Gastrocnemius medialis (tissue), 4 donors: Measurements from ENCODE around the gene HIRA. TPM values are rescaled to one million over a fixed set of nuclear protein-coding genes. Genes with fewer than 3 reads are reported as not detected.
"Not testable (repeated sequence)": the region's sequence is repeated elsewhere in the genome, so short reads cannot be mapped to it uniquely, and the experiment has no call there.

ENCODE experiments used
- ATAC-seq, 2 donors: fragments of 150-250 bp; one replicate each; pipeline ENCODE4 v1.9.1; 2016
- DNase-seq, 2 donors: peaks; one replicate each; pipeline ENCODE4 v3.0.0-alpha.2; 2019
- H3K27ac ChIP-seq, 4 donors: fragments of 200-600 bp; sonication (generic); 1 replicate in 1 of 4; 2 replicates in 3 of 4; pipeline ENCODE4 v1.5.1; 2016 to 2018; ENCODE audit warnings: mild to moderate bottlenecking in 2 of 4, moderate library complexity in 1 of 4
- H3K27me3 ChIP-seq, 3 donors: fragments of 200-600 bp; sonication (generic) in 2 of 3; 1 replicate in 1 of 3; 2 replicates in 2 of 3; pipeline versions ENCODE4 v1.5.1 to v1.6.0; 2016 to 2019; ENCODE audit warnings: mild to moderate bottlenecking in 1 of 3, moderate library complexity in 1 of 3
- H3K36me3 ChIP-seq, 2 donors: fragments of 200-600 bp; sonication (generic) in 1 of 2; one replicate each; pipeline ENCODE4 v1.5.1; 2017 to 2018
- H3K4me1 ChIP-seq, 2 donors: fragments of 200-600 bp; sonication (generic) in 1 of 2; one replicate each; pipeline ENCODE4 v1.5.1; 2016 to 2017; ENCODE audit warnings: mild to moderate bottlenecking in 2 of 2
- H3K4me3 ChIP-seq, 4 donors: fragments of 200-600 bp; sonication (generic) in 3 of 4; 1 replicate in 1 of 4; 2 replicates in 3 of 4; pipeline ENCODE4 v1.5.1; 2016 to 2019; ENCODE audit warnings: mild to moderate bottlenecking in 2 of 4
- H3K9me3 ChIP-seq, 3 donors: fragments of 200-600 bp; sonication (generic) in 2 of 3; 1 replicate in 1 of 3; 2 replicates in 2 of 3; pipeline ENCODE4 v1.5.1; 2016 to 2019
- POLR2A ChIP-seq, 2 donors: fragments of 450-650 bp; IDR thresholded peaks; one replicate each; pipeline ENCODE4 v1.6.1; 2017; ENCODE audit warnings: antibody characterized with exemption in 2 of 2, mild to moderate bottlenecking in 2 of 2, moderate library complexity in 2 of 2
- in situ Hi-C, 4 donors: fragments of 200-750 bp; cut with MboI; loops; one replicate each; pipeline versions ENCODE4 v1.15.0 to v1.8.0; 2017; ENCODE audit warnings: low sequenced_read_pairs in 4 of 4
- intact Hi-C: fragments of 100-400 bp; cut with DNase I; formaldehyde crosslinking; loops from one replicate; pipeline ENCODE4 v1.15.1; 2023; ENCODE audit warnings: low total_unique reads
- total RNA-seq, 4 donors: library from RNA; depleted of rRNA; stranded (reverse); fragments of >200 nt; gene quantifications; one replicate each; pipeline versions ENCODE4 v1.1.0 to v1.2.3, GENCODE V29; 2016
- TF ChIP-seq, protein P1 (sequence below), 5 experiments: fragments of 450-650 bp in 3 of 5; fragments of 200-600 bp in 2 of 5; sonication (generic) in 2 of 5; IDR thresholded peaks in 4 of 5; conservative IDR thresholded peaks in 1 of 5; 1 replicate in 4 of 5; 2 replicates in 1 of 5; pipeline ENCODE4 v1.5.1; 2016 to 2019; ENCODE audit warnings: antibody characterized with exemption in 5 of 5, mild to moderate bottlenecking in 3 of 5, moderate library complexity in 3 of 5

The HIRA gene
- total RNA-seq, 4 donors from 2014 or later, result 14.2 to 46.8 (median 24.6) TPM

DNA sequence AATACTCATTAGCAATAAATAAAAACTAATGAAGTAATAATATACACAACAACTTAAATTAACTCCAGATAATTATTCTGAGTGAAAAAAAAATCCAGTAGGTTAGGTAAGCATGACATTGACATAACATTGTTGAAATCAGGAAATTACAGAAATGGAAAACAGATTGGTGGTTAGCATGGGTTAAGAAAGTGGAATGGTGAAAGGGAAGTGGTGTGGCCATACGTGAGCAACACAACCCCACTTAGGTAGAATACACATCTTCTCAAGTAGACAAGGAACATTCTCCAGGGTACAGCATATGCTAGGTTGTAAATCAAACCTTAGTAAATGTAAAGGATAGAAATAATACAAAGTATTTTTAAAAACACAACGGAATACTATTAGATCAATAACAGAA lies 109.8 kb downstream of the HIRA start:
- no peaks in the 10 kb centered on the region for H3K36me3 ChIP-seq
- H3K4me3 ChIP-seq, result no peak overlapping the region
- TF ChIP-seq, protein P1, sequence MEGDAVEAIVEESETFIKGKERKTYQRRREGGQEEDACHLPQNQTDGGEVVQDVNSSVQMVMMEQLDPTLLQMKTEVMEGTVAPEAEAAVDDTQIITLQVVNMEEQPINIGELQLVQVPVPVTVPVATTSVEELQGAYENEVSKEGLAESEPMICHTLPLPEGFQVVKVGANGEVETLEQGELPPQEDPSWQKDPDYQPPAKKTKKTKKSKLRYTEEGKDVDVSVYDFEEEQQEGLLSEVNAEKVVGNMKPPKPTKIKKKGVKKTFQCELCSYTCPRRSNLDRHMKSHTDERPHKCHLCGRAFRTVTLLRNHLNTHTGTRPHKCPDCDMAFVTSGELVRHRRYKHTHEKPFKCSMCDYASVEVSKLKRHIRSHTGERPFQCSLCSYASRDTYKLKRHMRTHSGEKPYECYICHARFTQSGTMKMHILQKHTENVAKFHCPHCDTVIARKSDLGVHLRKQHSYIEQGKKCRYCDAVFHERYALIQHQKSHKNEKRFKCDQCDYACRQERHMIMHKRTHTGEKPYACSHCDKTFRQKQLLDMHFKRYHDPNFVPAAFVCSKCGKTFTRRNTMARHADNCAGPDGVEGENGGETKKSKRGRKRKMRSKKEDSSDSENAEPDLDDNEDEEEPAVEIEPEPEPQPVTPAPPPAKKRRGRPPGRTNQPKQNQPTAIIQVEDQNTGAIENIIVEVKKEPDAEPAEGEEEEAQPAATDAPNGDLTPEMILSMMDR (IDR thresholded peaks at IDR 0.05 in 4 of 5, conservative IDR thresholded peaks at IDR 0.05 in 1 of 5), result no peak
- TF ChIP-seq POLR2A (IDR thresholded peaks at IDR 0.05), result no peak
- in situ Hi-C loops (no loop called here), intact Hi-C loops (no loop called here)
- no peak for DNase-seq
- H3K27ac ChIP-seq, result no peak overlapping the region
- no peaks in the 10 kb centered on the region for H3K4me1 ChIP-seq
- peaks cover 0 to 13% (median 0%) of the 10 kb centered on the region in 3 donors for H3K9me3 ChIP-seq
- ATAC-seq, result no peak
- no peaks in the 10 kb centered on the region for H3K27me3 ChIP-seq

DNA sequence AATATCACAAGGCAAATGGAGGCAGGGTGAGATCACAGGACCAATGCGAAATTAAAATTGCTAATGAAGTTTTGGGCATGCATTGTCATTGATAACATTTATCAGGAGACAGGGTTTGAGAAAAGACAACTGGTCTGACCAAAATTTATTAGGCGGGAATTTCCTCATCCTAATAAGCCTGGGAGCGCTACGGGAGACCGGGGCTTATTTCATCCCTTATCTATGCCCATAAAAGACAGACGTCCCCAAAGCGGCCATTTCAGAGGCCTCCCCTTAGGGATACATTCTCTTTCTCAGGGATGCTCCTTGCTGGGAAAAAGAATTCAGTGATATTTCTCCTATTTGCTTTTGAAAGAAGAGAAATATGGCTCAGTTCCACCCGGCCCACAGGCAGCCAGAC lies 111.4 kb downstream of the HIRA start:
- H3K4me3 ChIP-seq, intact Hi-C loops, H3K4me1 ChIP-seq, H3K27ac ChIP-seq, ATAC-seq, H3K27me3 ChIP-seq, DNase-seq, H3K36me3 ChIP-seq, in situ Hi-C loops: not testable (repeated sequence)
- H3K9me3 ChIP-seq, result peaks cover 0 to 20% (median 0%) of the 10 kb centered on the region in 3 donors

DNA sequence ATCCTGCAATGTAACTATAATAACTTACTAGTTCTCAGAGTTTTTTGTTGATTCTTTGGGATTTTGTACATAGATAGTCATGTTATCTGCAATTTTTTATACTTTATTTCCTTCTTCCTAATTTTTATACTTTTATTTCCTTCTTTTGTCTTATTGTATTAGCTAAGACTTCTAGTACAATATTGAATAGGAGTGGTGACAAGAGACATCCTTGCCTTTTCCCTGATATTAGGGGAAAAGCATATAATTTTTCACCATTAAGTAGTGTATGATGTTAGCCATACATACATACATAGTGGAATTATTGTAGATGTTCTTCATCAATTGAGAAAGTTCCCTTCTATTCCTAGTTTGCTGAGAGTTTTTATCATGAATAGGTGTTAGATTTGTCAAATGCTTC lies 112.3 kb downstream of the HIRA start:
- intact Hi-C loops, result no loop called here
- H3K27me3 ChIP-seq, result no peaks in the 10 kb centered on the region
- ATAC-seq (no peak), DNase-seq (no peak)
- in situ Hi-C loops, result no loop called here
- peaks cover 0 to 20% (median 0%) of the 10 kb centered on the region in 3 donors for H3K9me3 ChIP-seq
- no peak overlapping the region for H3K27ac ChIP-seq
- no peaks in the 10 kb centered on the region for H3K4me1 ChIP-seq
- H3K4me3 ChIP-seq, result no peak overlapping the region
- H3K36me3 ChIP-seq, result no peaks in the 10 kb centered on the region
- TF ChIP-seq, protein P1 (IDR thresholded peaks at IDR 0.05 in 4 of 5, conservative IDR thresholded peaks at IDR 0.05 in 1 of 5), result no peak
- TF ChIP-seq POLR2A (IDR thresholded peaks at IDR 0.05), result no peak

DNA sequence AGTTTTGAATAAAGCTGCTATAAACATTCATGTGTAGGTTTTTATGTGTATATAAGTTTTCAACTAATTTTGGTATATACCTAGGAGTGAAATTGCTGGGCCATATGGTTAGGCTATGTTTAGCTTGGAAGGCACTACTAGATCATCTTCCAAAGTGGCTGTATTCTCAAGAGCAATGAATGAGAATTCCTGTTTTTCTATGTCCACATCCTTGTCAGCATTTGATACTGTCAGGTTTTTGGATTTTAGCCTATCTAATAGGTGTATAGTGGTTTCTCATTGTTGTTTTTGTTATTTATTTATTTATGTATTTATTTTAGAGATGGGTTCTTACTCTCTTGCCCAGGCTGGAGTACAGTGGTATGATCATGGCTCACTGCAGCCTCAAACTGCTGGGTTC lies 113.7 kb downstream of the HIRA start:
- Histone ChIP-seq H3K4me3 (no peak overlapping the region), H3K9me3 (peaks cover 0 to 16% (median 0%) of the 10 kb centered on the region in 3 donors), H3K36me3 (no peaks in the 10 kb centered on the region), H3K27ac (no peak overlapping the region), H3K4me1 (no peaks in the 10 kb centered on the region), H3K27me3 (no peaks in the 10 kb centered on the region)
- no peak for ATAC-seq
- intact Hi-C loops, result no loop called here
- no peak for DNase-seq
- no peak for TF ChIP-seq POLR2A (IDR thresholded peaks at IDR 0.05)
- TF ChIP-seq, protein P1 (IDR thresholded peaks at IDR 0.05 in 4 of 5, conservative IDR thresholded peaks at IDR 0.05 in 1 of 5), result no peak
- in situ Hi-C loops, result no loop called here

DNA sequence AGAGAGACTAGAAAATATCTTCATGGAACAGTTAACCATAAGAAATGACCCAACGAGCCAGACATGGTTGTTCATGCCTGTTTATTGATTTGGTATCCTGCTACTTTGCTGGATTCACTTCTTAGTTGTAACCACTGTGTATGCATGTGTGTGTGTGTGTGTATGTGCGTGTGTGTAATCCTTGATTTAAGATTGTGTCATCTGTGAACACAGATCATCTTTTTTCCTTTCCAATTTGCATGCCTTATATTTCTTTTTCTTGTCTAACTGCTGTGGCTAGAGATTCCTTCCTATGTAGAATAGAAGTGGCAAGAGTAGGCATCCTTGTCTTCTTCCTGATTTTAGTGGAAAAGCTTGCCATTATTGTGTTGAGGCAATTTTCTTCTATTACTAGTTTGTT lies 123.7 kb downstream of the HIRA start:
- no peak overlapping the region for H3K27ac ChIP-seq
- intact Hi-C loops (no loop called here), in situ Hi-C loops (no loop called here)
- H3K27me3 ChIP-seq, result no peaks in the 10 kb centered on the region
- ATAC-seq, result no peak
- H3K4me1 ChIP-seq, result no peaks in the 10 kb centered on the region
- H3K36me3 ChIP-seq, result no peaks in the 10 kb centered on the region
- no peak for DNase-seq
- no peaks in the 10 kb centered on the region for H3K9me3 ChIP-seq
- no peak overlapping the region for H3K4me3 ChIP-seq
- no peak for TF ChIP-seq POLR2A (IDR thresholded peaks at IDR 0.05)
- TF ChIP-seq, protein P1 (IDR thresholded peaks at IDR 0.05 in 4 of 5, conservative IDR thresholded peaks at IDR 0.05 in 1 of 5), result no peak

DNA sequence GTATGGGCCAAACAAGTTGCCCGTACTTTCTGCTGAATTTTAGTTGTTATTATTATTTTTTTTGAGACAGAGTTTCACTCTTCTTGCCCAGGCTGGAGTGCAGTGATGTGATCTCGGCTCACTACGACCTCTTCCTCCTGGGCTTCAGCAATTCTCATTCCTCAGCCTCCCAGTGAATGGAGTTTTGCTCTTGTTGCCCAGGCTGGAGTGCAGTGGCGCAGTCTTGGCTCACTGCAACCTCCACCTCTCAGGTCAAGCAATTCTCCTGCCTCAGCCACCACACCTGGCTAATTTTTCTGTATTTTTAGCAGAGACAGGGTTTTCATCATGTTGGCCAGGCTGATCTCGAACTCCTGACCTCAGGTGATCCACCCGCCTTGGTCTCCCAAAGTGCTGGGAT lies 125.0 kb downstream of the HIRA start:
- ATAC-seq, H3K36me3 ChIP-seq, in situ Hi-C loops, DNase-seq, H3K27me3 ChIP-seq, H3K4me3 ChIP-seq, H3K9me3 ChIP-seq, H3K4me1 ChIP-seq, H3K27ac ChIP-seq, intact Hi-C loops: not testable (repeated sequence)
